ENCODE data around the gene CABP2. TPM values are rescaled to one million over a fixed set of nuclear protein-coding genes. Genes with fewer than 3 reads are reported as not detected.
A peak's percentile ranks its signal among the peaks of the same experiment; 100 is the strongest.
"Not testable (repeated sequence)": the region's sequence is repeated elsewhere in the genome, so short reads cannot be mapped to it uniquely, and the experiment has no call there.

CABP2 gene
- total RNA-seq: not detected

DNA sequence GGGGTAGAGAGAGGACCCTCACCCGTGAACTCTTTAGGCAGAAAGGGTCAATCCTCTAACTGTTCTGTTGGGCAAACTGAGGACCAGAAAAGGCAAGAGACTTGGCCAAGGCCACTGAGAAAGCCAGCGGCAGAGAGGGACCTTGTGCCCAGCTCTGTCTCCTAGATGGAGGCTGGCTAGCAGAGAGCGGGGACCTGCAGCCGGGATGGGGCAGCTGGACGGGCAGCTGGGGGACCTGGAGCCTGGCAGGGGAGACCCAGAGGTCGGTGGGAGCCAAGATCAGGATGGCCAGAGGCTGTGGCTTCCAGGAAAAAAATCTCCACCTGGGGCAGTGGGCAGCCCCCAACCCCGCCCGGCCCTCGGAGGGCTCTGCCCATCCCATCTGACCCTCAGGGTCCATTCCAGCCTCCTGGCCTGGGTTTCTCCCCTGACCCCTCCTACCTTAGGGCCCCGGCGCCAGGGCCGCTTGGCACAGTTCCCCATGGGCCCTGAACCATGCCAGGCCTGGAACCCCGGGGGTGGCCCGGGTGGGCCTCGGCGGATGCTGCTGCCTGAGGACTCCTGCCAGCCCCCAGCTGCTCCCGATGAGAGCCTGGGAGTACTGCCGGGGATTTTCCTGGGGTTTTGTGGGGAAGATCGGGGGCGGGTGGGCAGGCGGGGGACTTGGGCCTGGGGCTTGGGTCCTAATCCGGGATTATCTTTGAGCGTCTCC, at the start of gene CABP2:
TSS of gene CABP2 (minus strand) at position 603 of the 712 bp plus-strand sequence. CDS start at position 483, 120 bp downstream.
- CTCF ChIA-PET: no interaction called here
- ATAC-seq: peak; percentile 12
- H3K36me3 Mint-ChIP-seq: no peaks in the 10 kb centered on the region

DNA sequence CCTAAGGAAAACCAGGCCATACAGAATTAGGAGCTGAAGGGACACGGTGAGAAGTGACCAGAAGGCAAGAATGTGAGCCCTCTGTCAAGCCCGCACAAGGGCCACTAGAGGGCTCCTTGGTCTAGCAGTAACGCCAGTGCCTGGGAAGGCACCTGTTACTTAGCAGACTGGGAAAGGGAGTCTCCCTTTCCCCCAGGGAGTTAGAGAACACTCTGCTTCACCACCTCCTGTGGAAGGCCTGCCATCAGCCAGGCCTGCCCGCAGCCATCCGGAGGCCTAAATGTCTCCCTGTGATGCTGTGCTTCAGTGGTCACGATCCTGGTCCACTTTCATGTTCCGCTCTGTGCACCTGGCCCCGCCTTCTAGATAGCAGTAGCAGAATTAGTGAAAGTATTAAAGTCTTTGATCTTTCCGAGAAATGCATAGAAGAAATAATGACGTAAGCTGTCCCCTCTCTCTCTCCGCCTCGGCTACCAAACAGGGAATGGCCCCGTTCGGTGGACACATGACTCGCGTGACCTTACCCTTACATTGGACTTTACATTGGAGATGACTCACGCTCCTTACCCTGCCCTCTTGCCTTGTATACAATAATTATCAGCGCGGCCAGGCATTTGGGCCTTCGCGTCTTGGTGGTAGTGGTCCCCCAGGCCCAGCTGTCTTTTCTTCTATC, 49.6 kb upstream of the CABP2 start:
- Mint-ChIP-seq H3K4me3 (no peak overlapping the region), H3K4me1 (no peaks in the 10 kb centered on the region), H3K9me3 (ENCODE audit: low read depth) (no peaks in the 10 kb centered on the region), H3K27me3 (peaks cover 33% of the 10 kb centered on the region), H3K27ac (no peak overlapping the region), H3K36me3 (no peaks in the 10 kb centered on the region)
- CTCF ChIA-PET: interaction anchor here (0.5 to 3.8 kb wide), 10 partner anchors 10 to 57 kb away, joined by 3 to 18 read pairs (median 3); partner anchors contain the start of genes GSTP1 and NUDT8
- DNase-seq (peak; percentile 55), ATAC-seq (no peak)

More for the DNA sequence above, at the start of gene CABP2:
- no peaks in the 10 kb centered on the region for H3K27me3 Mint-ChIP-seq
- no peaks in the 10 kb centered on the region for H3K4me1 Mint-ChIP-seq
- no peaks in the 10 kb centered on the region for H3K9me3 Mint-ChIP-seq (ENCODE audit: low read depth)
- H3K27ac Mint-ChIP-seq: no peak within 1 kb of the TSS
- no peak within 1 kb of the TSS for H3K4me3 Mint-ChIP-seq
- DNase-seq: no peak

- DNase-seq (no peak), ATAC-seq (no peak)
- Mint-ChIP-seq H3K9me3 (ENCODE audit: low read depth) (no peaks in the 10 kb centered on the region), H3K27ac (no peak overlapping the region), H3K4me1 (no peaks in the 10 kb centered on the region), H3K4me3 (no peak overlapping the region), H3K36me3 (no peaks in the 10 kb centered on the region), H3K27me3 (peaks cover 38% of the 10 kb centered on the region)
- CTCF ChIA-PET: interaction anchor here (0.6 to 3.8 kb wide), 8 partner anchors 10 to 58 kb away, joined by 3 to 18 read pairs (median 4); partner anchors contain the start of genes GSTP1 and NUDT8
These were observed 49.1 kb upstream of the CABP2 start for GRCh38 chr11:67572305-67572704.

DNA sequence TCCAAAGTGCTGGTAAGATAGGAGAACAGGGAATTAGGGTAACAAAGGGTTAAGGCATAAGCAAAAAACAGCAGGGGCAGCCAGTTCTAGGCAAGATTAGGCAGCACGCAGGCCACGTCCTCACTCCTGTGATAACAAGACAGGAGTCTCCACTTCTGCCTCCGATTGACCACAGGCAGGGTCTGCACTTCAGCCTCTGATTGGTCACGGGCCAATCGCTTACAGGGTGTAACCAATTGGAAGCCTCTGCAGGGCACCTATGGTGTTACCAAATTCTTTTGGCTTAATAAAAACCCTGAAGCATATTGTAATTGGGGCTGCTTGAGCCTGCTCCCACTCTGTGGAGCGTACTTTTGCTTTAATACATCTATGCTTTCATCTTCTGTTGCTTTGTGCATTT, 48.2 kb upstream of the CABP2 start:
- H3K4me3 Mint-ChIP-seq: no peak overlapping the region
- H3K9me3 Mint-ChIP-seq (ENCODE audit: low read depth): no peaks in the 10 kb centered on the region
- CTCF ChIA-PET: interaction anchor here (1.2 to 2.5 kb wide), 3 partner anchors 12 to 58 kb away, joined by 3 to 10 read pairs (median 6); partner anchors contain the start of genes GSTP1 and NUDT8
- H3K27me3 Mint-ChIP-seq: peaks cover 39% of the 10 kb centered on the region
- no peak for ATAC-seq
- H3K36me3 Mint-ChIP-seq: no peaks in the 10 kb centered on the region
- no peak for DNase-seq
- H3K4me1 Mint-ChIP-seq: no peaks in the 10 kb centered on the region
- H3K27ac Mint-ChIP-seq: no peak overlapping the region

DNA sequence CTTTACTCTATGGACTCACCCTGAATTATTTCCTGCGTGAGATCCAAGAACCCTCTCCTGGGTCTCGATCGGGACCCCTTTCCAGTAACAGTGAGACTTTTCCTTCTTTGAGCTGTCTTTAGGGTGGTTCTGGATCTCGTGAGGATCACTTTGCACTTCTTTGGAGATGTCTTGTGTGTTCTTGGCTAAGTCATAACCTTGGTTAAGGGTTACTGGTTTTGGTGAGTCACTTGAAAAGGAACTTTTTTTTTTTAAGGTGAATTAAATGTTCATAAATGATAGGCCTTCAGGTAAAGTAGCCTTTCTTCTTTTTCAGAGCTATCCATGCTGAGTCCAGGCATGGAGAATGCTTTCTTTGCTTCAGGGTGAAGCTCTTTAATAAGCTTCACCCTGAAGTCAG, 41.0 kb upstream of the CABP2 start:
- ATAC-seq (no peak), DNase-seq (no peak)
- Mint-ChIP-seq H3K27me3 (peaks cover 49% of the 10 kb centered on the region), H3K9me3 (ENCODE audit: low read depth) (no peaks in the 10 kb centered on the region), H3K4me1 (peaks cover 16% of the 10 kb centered on the region), H3K4me3 (no peak overlapping the region), H3K36me3 (no peaks in the 10 kb centered on the region), H3K27ac (no peak overlapping the region)
- CTCF ChIA-PET: interaction anchor here (1.4 kb wide), 1 partner anchor 95 kb away, joined by 3 read pairs; no protein-coding TSS in a partner anchor

DNA sequence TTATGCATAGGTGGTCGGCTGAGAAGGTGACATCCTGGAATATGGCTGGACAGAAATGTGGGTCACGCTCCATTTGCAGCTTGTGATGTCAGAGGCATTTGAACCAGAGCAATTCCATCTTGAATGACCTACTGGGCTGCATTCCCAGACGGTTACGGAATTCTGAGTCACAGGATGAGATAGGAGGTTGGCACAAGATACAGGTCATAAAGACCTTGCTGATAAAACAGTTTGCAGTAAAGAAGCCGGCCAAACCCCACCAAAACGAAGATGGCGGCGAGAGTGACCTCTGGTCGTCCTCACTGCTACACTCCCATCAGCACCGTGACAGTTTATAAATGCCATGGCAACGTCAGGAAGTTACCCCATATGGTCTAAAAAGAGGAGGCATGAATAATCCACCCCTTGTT, 40.5 kb upstream of the CABP2 start:
- CTCF ChIA-PET: interaction anchor here (1.4 kb wide), 1 partner anchor 96 kb away, joined by 3 read pairs; no protein-coding TSS in a partner anchor
- not testable (repeated sequence) for H3K9me3 Mint-ChIP-seq (ENCODE audit: low read depth); H3K27ac Mint-ChIP-seq

GRCh38 chr11:67562963-67563704, 39.9 kb upstream of the CABP2 start:
- H3K4me1 Mint-ChIP-seq: peaks cover 16% of the 10 kb centered on the region
- H3K27ac Mint-ChIP-seq: no peak overlapping the region
- CTCF ChIA-PET: interaction anchor here (1.4 kb wide), 1 partner anchor 96 kb away, joined by 3 read pairs; no protein-coding TSS in a partner anchor
- H3K9me3 Mint-ChIP-seq (ENCODE audit: low read depth): no peaks in the 10 kb centered on the region
- H3K27me3 Mint-ChIP-seq: peaks cover 55% of the 10 kb centered on the region
- ATAC-seq: no peak
- H3K4me3 Mint-ChIP-seq: no peak overlapping the region
- H3K36me3 Mint-ChIP-seq: no peaks in the 10 kb centered on the region
- DNase-seq: no peak

More for the DNA sequence above, 40.5 kb upstream of the CABP2 start:
- DNase-seq, ATAC-seq, H3K36me3 Mint-ChIP-seq, H3K4me3 Mint-ChIP-seq: not testable (repeated sequence)
- H3K4me1 Mint-ChIP-seq: peaks cover 16% of the 10 kb centered on the region
- peaks cover 51% of the 10 kb centered on the region for H3K27me3 Mint-ChIP-seq

DNA sequence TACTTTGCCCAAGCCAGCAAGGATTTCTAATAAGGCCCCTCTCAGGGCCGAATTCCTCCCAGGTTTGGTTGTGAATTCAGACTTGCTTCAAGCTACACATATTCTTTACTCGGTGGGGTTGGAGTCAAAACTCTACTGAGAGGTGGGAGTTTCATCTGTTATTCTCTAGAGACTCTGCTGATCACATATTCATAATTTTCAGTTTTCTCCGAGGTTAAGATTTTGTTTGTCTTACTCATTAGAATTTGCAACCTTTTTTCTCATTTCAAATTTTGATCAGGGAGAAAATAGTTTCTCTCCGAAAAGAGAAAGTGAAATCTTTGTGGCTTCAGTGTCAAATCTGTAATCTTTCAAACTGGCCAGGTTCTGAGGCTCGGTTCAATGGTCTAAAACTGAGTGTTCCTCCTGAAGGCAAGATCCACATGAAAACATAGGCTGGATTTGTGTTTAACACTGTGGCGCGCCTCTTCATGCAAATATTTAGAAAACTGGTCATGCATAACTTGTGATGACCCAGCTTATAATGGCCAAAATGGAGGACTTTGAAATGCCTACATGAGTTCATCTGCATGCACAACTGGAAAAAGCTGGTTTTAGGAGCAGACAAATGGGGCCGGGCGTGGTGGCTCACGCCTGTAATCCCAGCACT, 38.8 kb upstream of the CABP2 start:
- ATAC-seq (peak; percentile 60), DNase-seq (no peak)
- H3K36me3 Mint-ChIP-seq: no peaks in the 10 kb centered on the region
- H3K4me3 Mint-ChIP-seq: peak overlapping the region; percentile 18
- peaks cover 49% of the 10 kb centered on the region for H3K27me3 Mint-ChIP-seq
- no peaks in the 10 kb centered on the region for H3K9me3 Mint-ChIP-seq (ENCODE audit: low read depth)
- CTCF ChIA-PET: interaction anchor here (0.9 to 1.6 kb wide), 3 partner anchors 10 to 68 kb away, joined by 3 to 4 read pairs (median 3); partner anchors contain the start of gene NUDT8
- H3K4me1 Mint-ChIP-seq: peaks cover 16% of the 10 kb centered on the region
- peak overlapping the region; percentile 10 for H3K27ac Mint-ChIP-seq

- Mint-ChIP-seq H3K27ac (no peak overlapping the region), H3K36me3 (no peaks in the 10 kb centered on the region), H3K4me1 (peaks cover 13% of the 10 kb centered on the region), H3K9me3 (ENCODE audit: low read depth) (no peaks in the 10 kb centered on the region), H3K4me3 (no peak overlapping the region), H3K27me3 (peaks cover 28% of the 10 kb centered on the region)
- no peak for DNase-seq
- CTCF ChIA-PET: interaction anchor here (0.7 kb wide), 1 partner anchor 230 kb away, joined by 3 read pairs; no protein-coding TSS in a partner anchor
- ATAC-seq: no peak
These were observed 35.0 kb upstream of the CABP2 start for GRCh38 chr11:67558084-67558772.

DNA sequence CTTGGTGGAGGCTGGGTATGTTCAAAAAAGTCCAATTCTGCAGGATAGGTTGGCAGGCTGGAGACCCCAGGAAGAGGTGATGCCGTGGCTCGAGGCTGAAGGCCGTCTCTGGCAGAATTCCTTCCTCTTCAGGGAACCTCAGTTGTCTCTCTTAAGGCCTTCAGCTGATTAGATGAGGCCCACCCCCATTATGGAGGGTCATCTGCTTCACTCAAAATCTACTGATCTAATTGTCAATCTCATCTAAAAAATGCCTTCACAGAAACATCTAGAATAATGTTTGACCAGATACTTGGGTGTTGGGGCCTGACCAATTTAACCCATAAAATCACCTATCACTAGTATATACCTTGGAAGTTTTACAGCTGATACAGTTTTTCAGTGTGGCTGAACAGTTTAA, 33.0 kb upstream of the CABP2 start:
- no peaks in the 10 kb centered on the region for H3K9me3 Mint-ChIP-seq (ENCODE audit: low read depth)
- H3K36me3 Mint-ChIP-seq: no peaks in the 10 kb centered on the region
- no peak overlapping the region for H3K27ac Mint-ChIP-seq
- H3K4me3 Mint-ChIP-seq: no peak overlapping the region
- CTCF ChIA-PET: interaction anchor here (0.7 kb wide), 1 partner anchor 1781 kb away, joined by 5 read pairs; no protein-coding TSS in a partner anchor
- H3K4me1 Mint-ChIP-seq: no peaks in the 10 kb centered on the region
- H3K27me3 Mint-ChIP-seq: peaks cover 27% of the 10 kb centered on the region
- no peak for DNase-seq
- no peak for ATAC-seq

GRCh38 chr11:67551697-67552096, 28.5 kb upstream of the CABP2 start:
- H3K36me3 Mint-ChIP-seq; H3K4me1 Mint-ChIP-seq; CTCF ChIA-PET; ATAC-seq; H3K9me3 Mint-ChIP-seq (ENCODE audit: low read depth); DNase-seq; H3K4me3 Mint-ChIP-seq; H3K27ac Mint-ChIP-seq: not testable (repeated sequence)
- H3K27me3 Mint-ChIP-seq: peaks cover 26% of the 10 kb centered on the region

- Mint-ChIP-seq H3K9me3 (ENCODE audit: low read depth) (no peaks in the 10 kb centered on the region), H3K27me3 (peaks cover 26% of the 10 kb centered on the region), H3K4me3 (no peak overlapping the region), H3K36me3 (no peaks in the 10 kb centered on the region), H3K4me1 (no peaks in the 10 kb centered on the region), H3K27ac (no peak overlapping the region)
- no peak for ATAC-seq
- CTCF ChIA-PET: no interaction called here
- no peak for DNase-seq
These were observed 27.9 kb upstream of the CABP2 start for GRCh38 chr11:67551127-67551526.
